ENCODE results near the gene IFIT3.

- TF ChIP-seq CTCF (IDR thresholded peaks at IDR 0.05): no peak
- no peak for TF ChIP-seq POLR2A (IDR thresholded peaks at IDR 0.05)
- no peak for TF ChIP-seq POLR2AphosphoS5 (IDR thresholded peaks at IDR 0.05)
- no peak for TF ChIP-seq EP300 (IDR thresholded peaks at IDR 0.05)
Observed at GRCh38 chr10:89348975-89349374, 21.2 kb downstream of the IFIT3 start.
